Neural cell (in vitro differentiated cells): ENCODE data around the gene ZNF521. TPM values are rescaled to one million over a fixed set of nuclear protein-coding genes. Genes with fewer than 3 reads are reported as not detected.

Experiments used
- H2AFZ ChIP-seq: fragments of 200-600, 300-800 bp; sonication (generic), shearing (Covaris generic); 2 replicates; pipeline ENCODE4 v1.6.0; 2014; ENCODE audit warnings: low read depth, mild to moderate bottlenecking, antibody characterized with exemption, low read length, moderate library complexity
- H3F3A ChIP-seq: fragments of 200-600 bp; shearing (Covaris generic); 2 replicates; pipeline ENCODE4 v1.6.1; 2016; ENCODE audit warnings: mild to moderate bottlenecking, moderate library complexity, mixed read lengths, antibody characterized with exemption, low read length; ENCODE audit not compliant: insufficient read depth, poor library complexity, severe bottlenecking
- H3K27ac ChIP-seq: fragments of 200-600, 300-800 bp; sonication (generic), shearing (Covaris generic); 2 replicates; pipeline ENCODE4 v1.5.1; 2014; ENCODE audit warnings: mild to moderate bottlenecking, low read length, moderate library complexity
- H3K27me3 ChIP-seq: fragments of 300-800, 200-600 bp; sonication (generic), shearing (Covaris generic); 2 replicates; pipeline ENCODE4 v1.6.0; 2014; ENCODE audit warnings: mild to moderate bottlenecking, low read depth, low read length, moderate library complexity; ENCODE audit not compliant: insufficient read depth
- H3K36me3 ChIP-seq: fragments of 300-800, 200-600 bp; sonication (generic), shearing (Covaris generic); 2 replicates; pipeline ENCODE4 v1.5.1; 2014; ENCODE audit warnings: mild to moderate bottlenecking, antibody characterized with exemption, low read length, moderate library complexity; ENCODE audit not compliant: insufficient read depth
- H3K4me2 ChIP-seq: fragments of 300-800, 200-600 bp; sonication (generic), shearing (Covaris generic); 2 replicates; pipeline ENCODE4 v1.6.0; 2014; ENCODE audit warnings: mild to moderate bottlenecking, low read length
- H3K4me3 ChIP-seq: fragments of 300-800, 200-600 bp; sonication (generic), shearing (Covaris generic); 2 replicates; pipeline ENCODE4 v1.5.1; 2014; ENCODE audit warnings: mild to moderate bottlenecking, low read length, moderate library complexity
- H3K79me2 ChIP-seq: fragments of 200-600 bp; shearing (Covaris generic); replicated peaks from 2 replicates; pipeline ENCODE4 v1.6.0; 2014; ENCODE audit warnings: mild to moderate bottlenecking, low read length, moderate library complexity; ENCODE audit not compliant: insufficient read depth
- H3K9ac ChIP-seq: fragments of 300-800, 200-600 bp; sonication (generic), shearing (Covaris generic); 2 replicates; pipeline ENCODE4 v1.6.1; 2016; ENCODE audit warnings: mild to moderate bottlenecking, low read length, mixed read lengths
- H3K9me2 ChIP-seq: fragments of 200-600 bp; shearing (Covaris generic); 2 replicates; pipeline ENCODE4 v1.6.1; 2016; ENCODE audit warnings: mild to moderate bottlenecking, low read length, mixed read lengths; ENCODE audit not compliant: insufficient read depth
- H3K9me3 ChIP-seq: fragments of 200-600, 300-800 bp; sonication (generic), shearing (Covaris generic); 2 replicates; pipeline ENCODE4 v1.6.1; 2016; ENCODE audit warnings: mild to moderate bottlenecking, mixed run types, low read length, moderate library complexity, mixed read lengths
- H4K20me1 ChIP-seq: fragments of 200-600 bp; shearing (Covaris generic); 2 replicates; pipeline ENCODE4 v1.6.1; 2016; ENCODE audit warnings: mild to moderate bottlenecking, mixed run types; ENCODE audit not compliant: insufficient read depth
- EP300 ChIP-seq: fragments of 450-650 bp; conservative IDR thresholded peaks from 2 replicates; pipeline ENCODE4 v1.6.1; 2014; ENCODE audit warnings: antibody characterized with exemption, mild to moderate bottlenecking, moderate library complexity; ENCODE audit not compliant: poor library complexity, severe bottlenecking
- EZH2 ChIP-seq: fragments of 200-600, 300-800 bp; shearing (Covaris generic), sonication (generic); IDR thresholded peaks from 2 replicates; pipeline ENCODE4 v1.6.1; 2014; ENCODE audit warnings: antibody characterized with exemption, low read length, borderline replicate concordance, mild to moderate bottlenecking; ENCODE audit not compliant: insufficient read depth, poor library complexity, severe bottlenecking
- MXI1 ChIP-seq: fragments of 450-650 bp; conservative IDR thresholded peaks from 2 replicates; pipeline ENCODE4 v1.6.1; 2014; ENCODE audit warnings: antibody characterized with exemption, mild to moderate bottlenecking; ENCODE audit not compliant: poor library complexity, severe bottlenecking
- POLR2AphosphoS5 ChIP-seq: IDR thresholded peaks from 2 replicates; pipeline ENCODE4 v1.6.1; 2012
- RAD21 ChIP-seq: fragments of 450-650 bp; conservative IDR thresholded peaks from 2 replicates; pipeline ENCODE4 v1.6.1; 2014; ENCODE audit warnings: antibody characterized with exemption, mild to moderate bottlenecking, moderate library complexity
- SMC3 ChIP-seq: fragments of 450-650 bp; conservative IDR thresholded peaks from 2 replicates; pipeline ENCODE4 v1.6.1; 2014; ENCODE audit warnings: antibody characterized with exemption, mild to moderate bottlenecking, moderate library complexity; ENCODE audit not compliant: poor library complexity
- TAF1 ChIP-seq: IDR thresholded peaks from 2 replicates; pipeline ENCODE4 v1.6.1; 2012; ENCODE audit warnings: low read depth
- polyA plus RNA-seq: library from polyadenylated mRNA; depleted of rRNA; stranded (reverse); fragments of >200 nt; gene quantifications from 2 replicates; pipeline ENCODE4 v1.2.3, GENCODE V29; 2014
- TF ChIP-seq, protein P1 (sequence below): fragments of 450-650 bp; IDR thresholded peaks from 2 replicates; pipeline ENCODE4 v1.5.1; 2014; ENCODE audit warnings: antibody characterized with exemption, mild to moderate bottlenecking, moderate library complexity; ENCODE audit not compliant: poor library complexity, severe bottlenecking
- TF ChIP-seq, protein P2 (sequence below): IDR thresholded peaks from 2 replicates; pipeline ENCODE4 v1.6.1; 2012; ENCODE audit warnings: borderline replicate concordance

The ZNF521 gene
- polyA plus RNA-seq, 1 donor from 2014 or later: 101 TPM

DNA sequence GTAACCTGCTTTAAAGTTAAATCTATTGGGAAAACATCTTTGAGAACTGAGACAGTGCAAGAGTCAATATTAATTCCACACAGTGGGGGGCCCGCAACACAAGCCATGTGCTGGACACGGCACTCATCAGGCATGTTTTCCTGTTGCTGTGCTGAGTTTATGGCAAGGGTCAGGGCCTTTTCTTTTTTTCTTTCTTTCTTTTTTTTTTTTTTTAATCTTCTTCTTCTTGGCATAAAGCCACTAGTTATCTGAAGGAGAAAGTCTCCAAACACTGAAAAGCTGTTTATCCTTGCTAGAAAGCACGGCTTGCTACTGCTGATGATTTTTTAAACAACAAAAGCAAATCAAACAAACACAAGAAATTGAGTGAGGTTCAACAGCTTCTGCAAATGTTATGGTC, 252.1 kb downstream of the ZNF521 start:
- Histone ChIP-seq H3K79me2 (no peaks in the 10 kb centered on the region), H3K27ac (peak overlapping the region; percentile 16), H4K20me1 (no peaks in the 10 kb centered on the region), H3K27me3 (no peaks in the 10 kb centered on the region), H3K9me2 (no peaks in the 10 kb centered on the region), H3K4me3 (no peak overlapping the region), H3K4me2 (no peak overlapping the region), H3K36me3 (no peaks in the 10 kb centered on the region), H3K9ac (no peak overlapping the region), H2AFZ (no peak overlapping the region), H3K9me3 (no peaks in the 10 kb centered on the region), H3F3A (no peaks in the 10 kb centered on the region)
- TF ChIP-seq MXI1: no peak
- TF ChIP-seq, protein P1, sequence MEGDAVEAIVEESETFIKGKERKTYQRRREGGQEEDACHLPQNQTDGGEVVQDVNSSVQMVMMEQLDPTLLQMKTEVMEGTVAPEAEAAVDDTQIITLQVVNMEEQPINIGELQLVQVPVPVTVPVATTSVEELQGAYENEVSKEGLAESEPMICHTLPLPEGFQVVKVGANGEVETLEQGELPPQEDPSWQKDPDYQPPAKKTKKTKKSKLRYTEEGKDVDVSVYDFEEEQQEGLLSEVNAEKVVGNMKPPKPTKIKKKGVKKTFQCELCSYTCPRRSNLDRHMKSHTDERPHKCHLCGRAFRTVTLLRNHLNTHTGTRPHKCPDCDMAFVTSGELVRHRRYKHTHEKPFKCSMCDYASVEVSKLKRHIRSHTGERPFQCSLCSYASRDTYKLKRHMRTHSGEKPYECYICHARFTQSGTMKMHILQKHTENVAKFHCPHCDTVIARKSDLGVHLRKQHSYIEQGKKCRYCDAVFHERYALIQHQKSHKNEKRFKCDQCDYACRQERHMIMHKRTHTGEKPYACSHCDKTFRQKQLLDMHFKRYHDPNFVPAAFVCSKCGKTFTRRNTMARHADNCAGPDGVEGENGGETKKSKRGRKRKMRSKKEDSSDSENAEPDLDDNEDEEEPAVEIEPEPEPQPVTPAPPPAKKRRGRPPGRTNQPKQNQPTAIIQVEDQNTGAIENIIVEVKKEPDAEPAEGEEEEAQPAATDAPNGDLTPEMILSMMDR: no peak
- TF ChIP-seq RAD21: no peak
- TF ChIP-seq POLR2AphosphoS5: no peak
- TF ChIP-seq, protein P2, sequence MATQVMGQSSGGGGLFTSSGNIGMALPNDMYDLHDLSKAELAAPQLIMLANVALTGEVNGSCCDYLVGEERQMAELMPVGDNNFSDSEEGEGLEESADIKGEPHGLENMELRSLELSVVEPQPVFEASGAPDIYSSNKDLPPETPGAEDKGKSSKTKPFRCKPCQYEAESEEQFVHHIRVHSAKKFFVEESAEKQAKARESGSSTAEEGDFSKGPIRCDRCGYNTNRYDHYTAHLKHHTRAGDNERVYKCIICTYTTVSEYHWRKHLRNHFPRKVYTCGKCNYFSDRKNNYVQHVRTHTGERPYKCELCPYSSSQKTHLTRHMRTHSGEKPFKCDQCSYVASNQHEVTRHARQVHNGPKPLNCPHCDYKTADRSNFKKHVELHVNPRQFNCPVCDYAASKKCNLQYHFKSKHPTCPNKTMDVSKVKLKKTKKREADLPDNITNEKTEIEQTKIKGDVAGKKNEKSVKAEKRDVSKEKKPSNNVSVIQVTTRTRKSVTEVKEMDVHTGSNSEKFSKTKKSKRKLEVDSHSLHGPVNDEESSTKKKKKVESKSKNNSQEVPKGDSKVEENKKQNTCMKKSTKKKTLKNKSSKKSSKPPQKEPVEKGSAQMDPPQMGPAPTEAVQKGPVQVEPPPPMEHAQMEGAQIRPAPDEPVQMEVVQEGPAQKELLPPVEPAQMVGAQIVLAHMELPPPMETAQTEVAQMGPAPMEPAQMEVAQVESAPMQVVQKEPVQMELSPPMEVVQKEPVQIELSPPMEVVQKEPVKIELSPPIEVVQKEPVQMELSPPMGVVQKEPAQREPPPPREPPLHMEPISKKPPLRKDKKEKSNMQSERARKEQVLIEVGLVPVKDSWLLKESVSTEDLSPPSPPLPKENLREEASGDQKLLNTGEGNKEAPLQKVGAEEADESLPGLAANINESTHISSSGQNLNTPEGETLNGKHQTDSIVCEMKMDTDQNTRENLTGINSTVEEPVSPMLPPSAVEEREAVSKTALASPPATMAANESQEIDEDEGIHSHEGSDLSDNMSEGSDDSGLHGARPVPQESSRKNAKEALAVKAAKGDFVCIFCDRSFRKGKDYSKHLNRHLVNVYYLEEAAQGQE: no peak
- TF ChIP-seq TAF1: no peak
- no peak for TF ChIP-seq SMC3
- TF ChIP-seq EP300: no peak
- no peak for TF ChIP-seq EZH2

DNA sequence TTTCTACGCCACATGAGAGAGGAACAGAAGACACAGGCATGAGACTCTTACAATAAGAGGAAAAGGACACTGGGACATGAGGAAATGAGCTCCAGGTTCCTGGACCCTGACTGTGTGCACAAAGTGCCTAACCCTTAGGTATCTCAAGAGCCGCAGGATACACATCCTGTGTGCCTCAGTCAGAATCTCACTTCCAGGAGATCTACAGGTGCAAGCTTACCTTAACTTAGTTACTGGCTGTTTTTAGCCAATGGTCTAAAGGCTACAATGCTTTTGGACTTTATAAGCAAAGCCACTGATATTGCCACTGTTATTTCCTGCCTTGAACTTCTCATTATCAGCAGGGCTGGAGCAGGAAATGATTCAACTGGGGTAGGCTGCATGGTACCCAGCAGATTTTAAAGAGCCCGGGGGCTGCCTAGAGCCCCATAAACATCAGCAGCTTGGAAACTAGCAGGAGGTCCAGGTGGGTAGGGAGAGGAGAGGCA, 254.4 kb downstream of the ZNF521 start:
- Histone ChIP-seq H3K79me2 (peaks cover 7% of the 10 kb centered on the region), H3K36me3 (no peaks in the 10 kb centered on the region), H3K4me3 (no peak overlapping the region), H3K9ac (no peak overlapping the region), H3K27me3 (no peaks in the 10 kb centered on the region), H3K27ac (no peak overlapping the region), H3K9me2 (no peaks in the 10 kb centered on the region), H3K9me3 (no peaks in the 10 kb centered on the region), H3F3A (no peaks in the 10 kb centered on the region), H4K20me1 (no peaks in the 10 kb centered on the region), H2AFZ (no peak overlapping the region), H3K4me2 (no peak overlapping the region)
- TF ChIP-seq TAF1 (no peak), EP300 (no peak), EZH2 (no peak), POLR2AphosphoS5 (no peak), SMC3 (no peak), RAD21 (no peak), MXI1 (no peak)
- TF ChIP-seq, protein P1: no peak
- TF ChIP-seq, protein P2: no peak
